Dermis microvascular lymphatic vessel endothelial cell (primary cell): ENCODE measurements around the gene IL25. TPM values are rescaled to one million over a fixed set of nuclear protein-coding genes. Genes with fewer than 3 reads are reported as not detected.
A peak's percentile ranks its signal among the peaks of the same experiment; 100 is the strongest.
"Not testable (repeated sequence)": the region's sequence is repeated elsewhere in the genome, so short reads cannot be mapped to it uniquely, and the experiment has no call there.

Experiments used
- DNase-seq, 2 donors: peaks; one replicate each; pipeline versions ENCODE4 v3.0.0 to v3.0.0-alpha.2; 2010; ENCODE audit warnings: low read depth in 2 of 2
- total RNA-seq: library from RNA; depleted of rRNA; stranded (reverse); fragments of >200 nt; gene quantifications from 2 replicates; pipeline ENCODE4 v1.2.1, GENCODE V29; 2014

IL25 gene
- under 0.01 TPM in 1 of 2 replicates, not detected in the other for total RNA-seq

GRCh38 chr14:23372509-23372908 is at the start of gene IL25:
TSS of gene IL25 (plus strand) at chr14:23372809.
- no peak for DNase-seq

GRCh38 chr14:23323838-23324454 is 48.7 kb upstream of the IL25 start:
- no peak for DNase-seq

- no peak for DNase-seq
These were observed 48.2 kb upstream of the IL25 start for GRCh38 chr14:23324455-23324846.

GRCh38 chr14:23324993-23325392 is 47.6 kb upstream of the IL25 start:
- DNase-seq = no peak

- not testable (repeated sequence) for DNase-seq
These were observed 46.9 kb upstream of the IL25 start for GRCh38 chr14:23325746-23326145.

- no peak for DNase-seq
These were observed 45.9 kb upstream of the IL25 start for GRCh38 chr14:23326491-23327332.

GRCh38 chr14:23327947-23328744 is 44.5 kb upstream of the IL25 start:
- DNase-seq = peak; percentile 56 to 84

GRCh38 chr14:23335623-23336022 is 37.0 kb upstream of the IL25 start:
- no peak for DNase-seq

- DNase-seq = no peak
These were observed 32.9 kb upstream of the IL25 start for GRCh38 chr14:23339506-23340268.

GRCh38 chr14:23344481-23344880 is 28.1 kb upstream of the IL25 start:
- DNase-seq = no peak

- DNase-seq = no peak
These were observed 26.5 kb upstream of the IL25 start for GRCh38 chr14:23345987-23346692.

- no peak for DNase-seq
These were observed 25.8 kb upstream of the IL25 start for GRCh38 chr14:23346693-23347405.

GRCh38 chr14:23347406-23348296 is 25.0 kb upstream of the IL25 start:
- no peak for DNase-seq

- no peak for DNase-seq
These were observed 24.3 kb upstream of the IL25 start for GRCh38 chr14:23348297-23348655.

- no peak for DNase-seq
These were observed 23.3 kb upstream of the IL25 start for GRCh38 chr14:23349156-23349845.

GRCh38 chr14:23351681-23352505 is 20.7 kb upstream of the IL25 start:
- DNase-seq = peak in 1 of 2 donors; percentile 10
